ENCODE data around the gene MYO3B.
"Not testable (repeated sequence)": the region's sequence is repeated elsewhere in the genome, so short reads cannot be mapped to it uniquely, and the experiment has no call there.

The MYO3B gene

DNA sequence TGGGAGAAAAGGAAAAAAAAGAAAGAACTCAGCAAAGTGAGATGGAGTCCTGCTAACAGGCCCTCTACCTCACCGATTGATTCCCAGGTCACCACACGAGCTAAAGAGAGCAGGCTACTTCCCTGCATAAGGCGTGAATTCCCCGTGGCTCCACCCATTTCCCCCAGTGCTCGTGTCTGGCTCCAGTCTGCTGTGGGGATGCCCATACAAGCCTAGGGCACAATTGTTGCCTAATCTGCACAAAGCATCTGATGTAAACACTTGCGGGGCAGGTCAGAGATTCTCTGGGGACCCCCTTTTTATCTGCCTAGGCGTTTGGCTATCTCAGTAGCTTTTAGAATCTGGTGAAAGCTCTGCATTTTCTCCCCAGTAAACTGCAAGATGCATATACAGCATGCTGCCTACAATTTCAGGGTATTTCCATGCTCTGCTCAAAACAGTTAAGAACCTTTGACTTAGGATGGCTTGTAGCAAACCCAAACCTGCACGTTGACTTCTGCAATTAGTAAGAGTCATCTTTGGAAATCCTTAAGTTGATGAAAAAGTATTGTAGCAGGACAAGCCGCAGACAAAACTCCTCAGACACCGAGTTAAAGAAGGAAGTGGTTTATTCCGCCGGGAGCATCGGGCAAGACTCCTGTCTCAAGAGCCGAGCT, 34.8 kb downstream of the MYO3B start:
- no peak overlapping the region for H3K27ac ChIP-seq
- TF ChIP-seq, protein P1, sequence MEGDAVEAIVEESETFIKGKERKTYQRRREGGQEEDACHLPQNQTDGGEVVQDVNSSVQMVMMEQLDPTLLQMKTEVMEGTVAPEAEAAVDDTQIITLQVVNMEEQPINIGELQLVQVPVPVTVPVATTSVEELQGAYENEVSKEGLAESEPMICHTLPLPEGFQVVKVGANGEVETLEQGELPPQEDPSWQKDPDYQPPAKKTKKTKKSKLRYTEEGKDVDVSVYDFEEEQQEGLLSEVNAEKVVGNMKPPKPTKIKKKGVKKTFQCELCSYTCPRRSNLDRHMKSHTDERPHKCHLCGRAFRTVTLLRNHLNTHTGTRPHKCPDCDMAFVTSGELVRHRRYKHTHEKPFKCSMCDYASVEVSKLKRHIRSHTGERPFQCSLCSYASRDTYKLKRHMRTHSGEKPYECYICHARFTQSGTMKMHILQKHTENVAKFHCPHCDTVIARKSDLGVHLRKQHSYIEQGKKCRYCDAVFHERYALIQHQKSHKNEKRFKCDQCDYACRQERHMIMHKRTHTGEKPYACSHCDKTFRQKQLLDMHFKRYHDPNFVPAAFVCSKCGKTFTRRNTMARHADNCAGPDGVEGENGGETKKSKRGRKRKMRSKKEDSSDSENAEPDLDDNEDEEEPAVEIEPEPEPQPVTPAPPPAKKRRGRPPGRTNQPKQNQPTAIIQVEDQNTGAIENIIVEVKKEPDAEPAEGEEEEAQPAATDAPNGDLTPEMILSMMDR (IDR thresholded peaks at IDR 0.05), result no peak
- TF ChIP-seq ZFX (IDR thresholded peaks at IDR 0.05; ENCODE audit: borderline replicate concordance), result no peak

DNA sequence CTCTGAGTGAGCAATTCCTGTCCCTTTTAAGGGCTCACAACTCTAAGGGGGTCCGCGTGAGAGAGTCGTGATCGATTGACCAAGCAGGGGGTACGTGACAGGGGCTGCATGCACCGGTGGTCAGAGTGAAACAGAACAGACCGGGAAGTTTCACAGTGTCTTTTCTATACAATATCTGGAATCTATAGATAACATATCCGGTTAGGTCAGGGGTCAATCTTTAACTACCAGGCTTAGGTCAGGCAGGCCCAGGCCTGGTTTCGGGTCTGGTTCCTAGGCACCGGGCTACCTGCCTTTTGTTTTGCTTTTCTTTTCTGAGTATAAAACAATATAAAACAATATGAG, 35.3 kb downstream of the MYO3B start:
- H3K27ac ChIP-seq, result not testable (repeated sequence)

DNA sequence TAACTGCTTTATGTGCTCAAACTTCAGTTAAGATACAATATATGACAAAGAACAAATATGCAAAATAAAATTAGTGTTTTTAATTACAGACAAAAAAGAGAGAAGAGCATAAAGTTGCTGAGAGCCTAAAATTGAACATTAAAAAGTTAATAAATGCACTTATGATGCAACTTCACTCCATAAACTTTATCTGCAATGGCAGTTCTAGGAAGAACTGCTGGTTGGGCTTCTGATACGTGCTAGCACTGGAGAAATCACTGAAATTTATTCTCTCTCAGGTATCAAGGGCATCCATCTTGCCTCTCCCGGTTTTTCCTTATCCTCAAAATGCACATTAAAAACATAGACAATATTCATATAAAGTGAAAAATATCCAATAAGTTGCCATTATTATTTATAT, 35.7 kb downstream of the MYO3B start:
- no peak overlapping the region for H3K27ac ChIP-seq
- TF ChIP-seq ZFX (IDR thresholded peaks at IDR 0.05; ENCODE audit: borderline replicate concordance), result no peak
- TF ChIP-seq, protein P1 (IDR thresholded peaks at IDR 0.05), result no peak

- H3K27ac ChIP-seq, result no peak overlapping the region
- TF ChIP-seq, protein P1 (IDR thresholded peaks at IDR 0.05), result no peak
- TF ChIP-seq ZFX (IDR thresholded peaks at IDR 0.05; ENCODE audit: borderline replicate concordance), result no peak
Observed at GRCh38 chr2:170214309-170214948, 36.5 kb downstream of the MYO3B start.

DNA sequence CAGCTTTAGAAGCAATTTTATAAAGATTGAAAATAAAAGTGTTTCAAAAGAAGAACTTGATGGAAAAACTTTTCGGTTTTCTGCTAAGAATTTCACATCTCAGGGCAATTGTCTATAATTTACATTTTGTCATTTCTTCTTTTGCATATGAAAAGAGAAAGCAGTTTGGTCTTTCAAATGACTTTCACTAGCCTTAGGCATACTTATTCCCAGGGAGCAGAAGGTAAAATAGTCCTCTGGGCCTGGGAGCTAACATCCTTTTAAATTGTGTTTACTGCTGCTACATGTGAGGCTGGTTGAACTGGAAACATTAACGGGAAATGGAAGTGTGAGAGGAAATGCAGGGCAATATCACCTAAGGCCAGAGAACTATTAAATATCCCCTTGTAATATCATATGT, 37.1 kb downstream of the MYO3B start:
- TF ChIP-seq, protein P1 (IDR thresholded peaks at IDR 0.05), result no peak
- no peak overlapping the region for H3K27ac ChIP-seq

DNA sequence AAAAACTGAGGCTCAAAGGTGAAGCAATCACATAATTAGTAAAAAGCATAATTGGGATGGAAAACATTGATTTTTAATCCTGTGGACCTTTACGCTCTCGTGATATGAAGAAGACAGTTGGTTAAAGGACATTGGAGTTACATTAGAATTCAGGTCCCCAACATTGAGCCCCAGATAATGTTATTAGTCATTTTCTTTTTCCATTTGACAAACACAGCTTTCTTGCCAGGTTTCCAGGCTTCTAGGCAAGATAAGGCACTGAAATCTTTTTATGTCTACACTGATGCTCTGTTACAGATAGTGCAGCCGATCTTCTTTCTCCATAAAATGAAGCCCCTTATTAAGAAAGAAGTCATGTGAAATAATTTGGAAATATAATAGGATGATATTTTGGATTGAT, 38.5 kb downstream of the MYO3B start:
- no peak for TF ChIP-seq ZFX (IDR thresholded peaks at IDR 0.05; ENCODE audit: borderline replicate concordance)
- TF ChIP-seq, protein P1 (IDR thresholded peaks at IDR 0.05), result no peak
- no peak overlapping the region for H3K27ac ChIP-seq

DNA sequence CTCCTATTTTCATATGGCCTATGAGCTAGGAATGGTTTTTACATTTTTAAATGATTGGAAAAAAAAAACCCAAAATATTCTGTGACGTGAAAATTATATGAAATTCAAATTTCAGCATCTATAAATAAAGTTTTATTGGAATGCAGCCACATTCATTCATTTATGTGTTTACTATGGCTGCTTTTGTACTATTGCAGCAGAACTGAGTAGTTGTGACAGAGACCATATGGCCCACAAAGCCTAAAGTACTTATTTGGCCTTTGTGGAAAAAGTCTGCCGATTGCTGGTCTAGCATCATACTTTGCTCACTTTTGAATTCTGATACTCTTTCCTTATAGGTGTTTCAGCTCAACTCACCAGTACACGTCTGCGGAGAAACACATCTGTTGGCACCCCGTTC, 39.0 kb downstream of the MYO3B start:
- TF ChIP-seq, protein P1 (IDR thresholded peaks at IDR 0.05), result no peak
- no peak for TF ChIP-seq ZFX (IDR thresholded peaks at IDR 0.05; ENCODE audit: borderline replicate concordance)
- no peak overlapping the region for H3K27ac ChIP-seq
